AML-193 (cell line): ENCODE results near the gene LAMTOR1.

ENCODE experiments used
- DNase-seq, 2 experiments: peaks; one replicate each; lab custom pipeline; 2025; lab: John Stamatoyannopoulos, UW

LAMTOR1 gene

DNA sequence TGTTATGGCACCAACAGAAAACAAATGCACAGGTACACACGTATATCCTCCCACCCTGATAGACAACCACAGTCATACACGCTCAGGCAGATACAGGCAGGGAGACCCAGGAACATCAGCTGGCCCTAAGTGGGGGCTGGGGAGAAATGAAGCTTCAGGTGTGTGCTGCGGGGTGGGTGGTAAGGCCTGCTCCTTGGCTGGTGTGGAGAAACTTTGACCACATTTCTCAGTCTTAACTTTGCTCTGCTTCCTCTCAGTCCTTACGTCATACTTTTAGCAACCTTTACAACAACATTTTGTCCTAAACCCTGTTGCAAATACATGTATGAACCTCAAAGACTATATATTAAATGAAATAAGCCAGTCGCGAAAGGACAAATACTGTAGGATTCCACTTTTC is 16.1 kb upstream of the LAMTOR1 start:
- peak; percentile 72 to 78 for DNase-seq

- no peak for DNase-seq
Observed at GRCh38 chr11:72116019-72116755, 13.1 kb upstream of the LAMTOR1 start.

GRCh38 chr11:72114570-72114969 is 11.5 kb upstream of the LAMTOR1 start:
- DNase-seq = no peak

GRCh38 chr11:72112978-72113808 is 10.1 kb upstream of the LAMTOR1 start:
- no peak for DNase-seq

- peak; percentile 98 to 99 for DNase-seq
Observed at GRCh38 chr11:72112143-72112977, 9.3 kb upstream of the LAMTOR1 start, which contains the start of gene ANAPC15. Gene ANAPC15, minus strand, starts transcription at chr11:72112695. Its CDS starts 1,419 bp downstream, at chr11:72111276.

GRCh38 chr11:72111300-72112142 is 8.4 kb upstream of the LAMTOR1 start:
- DNase-seq = no peak

DNA sequence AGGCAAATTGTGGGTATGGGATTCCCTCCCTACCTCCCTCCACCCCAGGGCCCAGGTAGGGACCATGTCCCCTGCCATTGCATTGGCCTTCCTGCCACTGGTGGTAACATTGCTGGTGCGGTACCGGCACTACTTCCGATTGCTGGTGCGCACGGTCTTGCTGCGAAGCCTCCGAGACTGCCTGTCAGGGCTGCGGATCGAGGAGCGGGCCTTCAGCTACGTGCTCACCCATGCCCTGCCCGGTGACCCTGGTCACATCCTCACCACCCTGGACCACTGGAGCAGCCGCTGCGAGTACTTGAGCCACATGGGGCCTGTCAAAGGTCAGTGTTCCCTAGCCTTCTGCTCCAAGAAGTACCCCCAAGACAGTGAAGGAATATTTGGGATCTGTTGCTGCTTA is 2.8 kb upstream of the LAMTOR1 start, which contains the start of gene TOMT:
TSS of gene TOMT (plus strand) at position 37 of the 400 bp plus-strand sequence. CDS start at position 65, 28 bp downstream.
- no peak for DNase-seq

- DNase-seq = no peak
Observed at GRCh38 chr11:72103754-72104167, 664 bp upstream of the LAMTOR1 start.

DNA sequence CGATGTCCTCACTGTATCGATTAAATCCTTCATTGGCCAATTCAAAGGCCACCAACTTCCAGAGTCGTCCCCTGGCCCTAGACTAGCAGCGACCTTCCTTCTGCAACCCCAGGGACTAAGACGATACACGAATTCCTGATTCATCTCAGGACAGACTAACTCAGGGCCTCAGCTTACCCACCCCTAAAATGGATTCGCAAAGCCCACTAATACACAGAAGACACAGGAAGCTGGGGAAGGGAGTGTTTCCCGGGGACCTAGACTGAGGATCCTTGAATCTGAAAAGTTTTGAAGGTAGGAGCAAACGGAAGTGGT is 509 bp downstream of the LAMTOR1 start:
- DNase-seq = no peak

DNA sequence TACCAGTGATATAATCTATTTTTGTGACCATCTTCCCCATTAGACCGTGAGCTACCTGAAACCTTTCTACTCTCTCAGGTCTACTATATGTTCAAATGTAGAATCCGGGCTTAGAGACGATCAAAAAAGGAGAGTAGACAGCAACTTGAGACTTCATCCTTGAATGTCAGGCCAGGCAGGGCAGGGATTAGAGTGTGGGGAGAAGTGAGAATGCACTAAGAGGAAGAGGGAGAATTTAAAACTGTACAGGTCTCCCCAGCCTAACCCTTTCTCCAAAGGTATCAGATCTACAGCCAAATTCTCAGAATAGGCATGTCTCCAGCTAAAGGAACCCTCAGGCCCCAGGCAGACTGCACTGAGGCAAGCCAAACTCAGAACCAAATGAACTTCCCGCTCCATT is 935 bp downstream of the LAMTOR1 start:
- no peak for DNase-seq

- peak; percentile 94 to 96 for DNase-seq
Observed at GRCh38 chr11:72100462-72100861, 2.6 kb downstream of the LAMTOR1 start.

DNA sequence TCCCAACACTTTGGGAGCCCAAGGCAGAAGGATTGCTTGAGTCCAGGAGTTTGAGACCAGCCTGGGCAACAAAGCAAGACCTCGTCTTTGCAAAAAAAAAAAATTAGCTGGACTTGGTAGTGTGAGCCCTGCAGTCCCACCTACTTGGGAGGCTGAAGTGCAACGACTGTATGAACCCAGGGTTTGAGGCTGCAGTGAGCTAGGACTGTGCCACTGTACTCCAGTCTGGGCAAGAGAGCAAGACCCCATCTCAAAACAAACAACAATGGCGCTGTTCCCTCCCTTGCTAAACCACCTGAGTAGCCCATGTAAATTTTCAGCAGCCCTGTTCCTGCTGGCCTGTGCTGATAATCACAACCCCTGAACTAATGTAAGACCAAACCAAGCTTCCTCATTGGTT is 3.1 kb downstream of the LAMTOR1 start:
- no peak for DNase-seq

DNA sequence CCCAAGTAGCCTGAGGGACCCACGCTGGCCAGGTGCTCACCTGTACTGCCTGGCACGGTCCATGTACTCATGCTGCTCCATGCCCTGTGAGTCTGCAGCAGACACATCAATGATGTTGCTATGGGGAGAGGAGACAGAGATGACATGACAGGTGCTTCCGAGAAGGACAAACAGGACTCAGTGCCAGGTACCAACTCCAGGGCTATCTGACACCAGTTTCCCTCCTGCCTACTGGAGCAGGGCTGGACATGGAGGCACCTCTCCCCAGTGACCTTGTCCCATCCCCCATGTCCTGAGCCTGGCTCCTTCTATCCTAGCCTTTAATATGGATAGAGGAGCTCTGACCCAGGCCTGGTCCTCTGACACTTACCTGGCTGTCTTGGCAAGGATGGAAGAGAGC is 4.4 kb downstream of the LAMTOR1 start:
- no peak for DNase-seq

- DNase-seq = peak; percentile 86 to 95
Observed at GRCh38 chr11:72091292-72091691, 11.8 kb downstream of the LAMTOR1 start.

- DNase-seq = no peak
Observed at GRCh38 chr11:72088076-72088808, 14.9 kb downstream of the LAMTOR1 start.

- DNase-seq = no peak
Observed at GRCh38 chr11:72085621-72086351, 17.3 kb downstream of the LAMTOR1 start.

DNA sequence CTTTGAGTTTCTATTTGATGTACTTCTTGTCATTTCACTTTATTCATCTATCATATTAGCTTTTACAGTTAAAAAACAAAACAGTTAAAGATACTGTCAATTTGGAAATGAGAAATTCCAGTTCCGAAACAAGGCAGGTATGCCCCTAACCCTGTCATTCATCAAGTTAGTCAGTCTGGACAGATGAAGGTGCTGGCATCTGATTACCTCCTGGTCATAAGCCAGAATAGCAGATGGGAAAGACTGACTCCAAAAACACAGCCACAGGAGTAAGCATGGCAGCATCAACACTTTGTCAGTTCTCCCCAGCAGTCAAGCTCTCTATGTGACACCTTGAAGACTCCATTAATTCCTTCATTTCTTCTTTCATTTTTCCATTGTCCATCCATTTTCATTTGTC is 18.1 kb downstream of the LAMTOR1 start:
- DNase-seq = no peak

GRCh38 chr11:72084076-72084475 is 19.0 kb downstream of the LAMTOR1 start:
- DNase-seq = no peak

DNA sequence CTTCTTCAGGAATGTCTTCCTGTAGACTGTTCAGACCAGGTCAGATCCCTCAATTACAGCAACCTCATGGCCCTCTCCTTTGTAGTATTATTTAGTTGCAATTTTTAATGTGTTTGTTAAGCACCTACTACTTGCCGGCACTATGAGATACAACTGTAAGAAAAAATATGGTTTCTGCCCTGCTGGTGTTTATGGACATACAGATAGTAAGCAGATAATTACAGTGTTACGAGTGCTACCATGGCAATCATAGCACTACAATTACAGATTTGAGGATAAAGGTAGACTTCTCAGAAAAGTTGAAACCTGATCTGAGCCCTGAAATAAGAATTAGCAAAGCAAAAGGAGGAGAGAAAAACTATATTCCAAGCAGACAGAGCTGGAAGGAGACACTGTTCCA is 19.7 kb downstream of the LAMTOR1 start:
- no peak for DNase-seq
